ENCODE measurements around the gene NDUFS6.
"Not testable (repeated sequence)": the region's sequence is repeated elsewhere in the genome, so short reads cannot be mapped to it uniquely, and the experiment has no call there.

The NDUFS6 gene

GRCh38 chr5:1834022-1834551 is 32.9 kb downstream of the NDUFS6 start:
- no peak for DNase-seq (ENCODE audit: low read depth)

- no peak for DNase-seq (ENCODE audit: low read depth)
These were observed 33.7 kb downstream of the NDUFS6 start for GRCh38 chr5:1834721-1835429.

DNA sequence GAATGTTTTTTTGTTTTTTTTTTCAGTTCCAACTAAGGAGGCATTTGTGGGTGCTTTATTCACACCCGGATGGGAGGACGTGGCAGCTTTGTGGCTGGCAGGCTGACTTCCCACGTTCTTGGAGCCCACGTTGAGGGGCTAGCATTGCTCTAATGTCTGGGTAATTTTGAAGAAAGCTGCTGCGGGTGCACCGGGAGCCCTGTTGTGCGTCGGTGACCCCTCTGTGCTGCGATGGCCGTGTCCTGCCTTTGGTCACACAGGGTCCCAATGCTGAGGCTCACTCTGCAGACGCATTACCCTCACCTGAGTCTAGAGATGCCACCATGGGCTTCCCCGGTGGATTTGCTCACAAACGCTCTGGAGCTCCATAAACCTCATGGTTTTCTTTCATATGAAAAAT is 34.2 kb downstream of the NDUFS6 start:
- DNase-seq (ENCODE audit: low read depth) = no peak

DNA sequence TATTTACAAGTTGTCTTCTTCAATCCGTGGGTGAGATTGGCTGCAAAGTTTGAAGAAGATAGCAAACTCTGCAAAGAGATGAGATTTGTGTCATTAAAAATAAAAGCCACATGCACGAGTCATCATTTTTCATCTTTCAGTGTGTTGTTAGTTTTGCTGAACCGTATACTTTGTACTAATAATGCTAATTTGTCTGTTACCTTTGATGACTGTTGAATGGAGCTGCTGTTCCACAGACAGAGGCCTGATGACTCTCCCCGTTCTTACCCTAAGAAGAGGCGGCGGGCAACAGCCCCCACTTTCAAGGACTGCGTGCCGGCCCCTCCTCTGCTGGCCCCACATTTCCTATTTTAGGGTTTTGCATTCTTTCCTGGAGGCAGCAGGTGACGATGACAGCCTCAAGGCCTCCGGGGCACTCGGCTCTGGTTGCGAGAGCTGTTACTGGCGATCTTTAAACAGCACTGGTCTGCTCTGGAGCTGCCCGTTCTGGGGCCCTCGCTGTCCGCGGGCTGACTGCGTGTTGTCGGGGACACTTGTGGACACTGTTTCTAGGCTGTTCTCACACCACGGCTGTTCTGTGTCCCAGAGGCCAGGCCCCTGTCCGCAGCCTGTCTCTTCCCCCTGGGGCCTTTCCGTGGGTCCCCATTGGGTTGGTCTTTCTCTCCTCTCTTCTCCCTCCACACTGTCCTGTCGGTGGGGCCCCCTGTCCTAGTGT is 35.1 kb downstream of the NDUFS6 start:
- DNase-seq (ENCODE audit: low read depth) = no peak

DNA sequence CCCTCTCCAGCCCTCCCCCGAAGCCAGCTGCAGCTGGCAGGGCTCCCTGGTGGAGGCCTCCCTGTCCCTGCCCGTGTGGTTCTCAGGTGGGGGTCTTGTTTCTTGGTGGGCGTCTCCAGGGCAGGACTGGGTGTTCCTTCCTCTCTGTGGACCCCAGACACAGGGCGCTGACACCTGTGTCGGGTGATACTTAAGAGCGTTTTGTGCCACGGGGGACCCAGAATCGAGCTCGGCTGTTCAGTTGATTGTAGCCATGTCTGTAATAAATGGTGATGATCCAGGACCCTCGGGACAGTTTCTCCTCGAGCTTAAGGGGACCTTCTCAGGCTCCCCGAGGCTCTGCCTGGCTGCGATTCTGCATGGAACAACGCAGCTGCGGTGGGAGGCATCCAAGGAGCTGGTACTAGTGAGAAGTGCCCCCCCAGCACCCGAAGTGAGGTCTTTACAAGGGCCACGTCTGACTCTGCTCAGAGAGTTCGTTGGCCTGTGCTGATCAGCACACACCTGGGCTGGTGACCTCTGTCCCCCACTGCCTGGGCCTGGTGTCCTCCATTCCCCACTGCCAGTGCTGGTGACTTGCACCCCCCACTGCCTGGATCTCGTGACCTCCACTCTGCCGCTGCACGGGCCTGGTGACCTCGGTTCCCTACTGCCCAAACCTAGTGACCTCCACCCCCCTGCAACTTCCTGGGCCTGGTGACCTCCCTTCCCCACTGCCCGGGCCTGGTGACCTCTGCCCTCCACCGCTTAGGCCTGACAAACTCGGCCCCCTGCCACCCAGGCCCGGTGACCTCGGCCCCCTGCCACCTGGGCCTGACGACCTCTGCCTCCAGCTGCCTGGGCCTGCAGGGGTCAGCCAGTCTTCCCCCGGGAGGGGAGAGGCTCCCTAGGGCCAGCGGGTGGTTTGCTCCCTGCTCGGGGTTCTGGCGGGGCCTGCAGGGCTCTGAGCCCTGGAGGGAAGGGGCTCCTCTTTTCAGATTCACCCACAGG is 36.0 kb downstream of the NDUFS6 start:
- DNase-seq (ENCODE audit: low read depth) = no peak

DNA sequence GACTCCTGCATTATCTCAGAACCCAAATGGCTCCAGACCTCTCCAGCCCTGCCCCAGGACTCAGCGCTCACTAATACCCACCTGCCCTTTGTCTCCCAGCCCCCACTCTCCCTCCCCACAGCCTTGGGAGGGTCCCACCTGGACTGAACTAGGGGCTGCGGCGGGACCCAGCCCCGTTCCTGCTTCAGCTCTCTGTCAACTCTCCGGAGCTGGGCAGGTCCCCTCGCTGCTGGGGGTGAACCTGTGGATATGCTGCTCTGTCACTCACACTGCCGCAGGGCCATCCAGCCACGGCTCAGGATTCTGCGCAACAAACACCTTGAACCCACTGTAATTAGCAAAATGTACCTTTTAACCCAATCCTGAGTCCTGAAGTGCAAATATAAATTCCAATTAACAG is 36.8 kb downstream of the NDUFS6 start:
- no peak for DNase-seq (ENCODE audit: low read depth)

GRCh38 chr5:1840071-1840547 is 38.9 kb downstream of the NDUFS6 start:
- DNase-seq (ENCODE audit: low read depth) = no peak

DNA sequence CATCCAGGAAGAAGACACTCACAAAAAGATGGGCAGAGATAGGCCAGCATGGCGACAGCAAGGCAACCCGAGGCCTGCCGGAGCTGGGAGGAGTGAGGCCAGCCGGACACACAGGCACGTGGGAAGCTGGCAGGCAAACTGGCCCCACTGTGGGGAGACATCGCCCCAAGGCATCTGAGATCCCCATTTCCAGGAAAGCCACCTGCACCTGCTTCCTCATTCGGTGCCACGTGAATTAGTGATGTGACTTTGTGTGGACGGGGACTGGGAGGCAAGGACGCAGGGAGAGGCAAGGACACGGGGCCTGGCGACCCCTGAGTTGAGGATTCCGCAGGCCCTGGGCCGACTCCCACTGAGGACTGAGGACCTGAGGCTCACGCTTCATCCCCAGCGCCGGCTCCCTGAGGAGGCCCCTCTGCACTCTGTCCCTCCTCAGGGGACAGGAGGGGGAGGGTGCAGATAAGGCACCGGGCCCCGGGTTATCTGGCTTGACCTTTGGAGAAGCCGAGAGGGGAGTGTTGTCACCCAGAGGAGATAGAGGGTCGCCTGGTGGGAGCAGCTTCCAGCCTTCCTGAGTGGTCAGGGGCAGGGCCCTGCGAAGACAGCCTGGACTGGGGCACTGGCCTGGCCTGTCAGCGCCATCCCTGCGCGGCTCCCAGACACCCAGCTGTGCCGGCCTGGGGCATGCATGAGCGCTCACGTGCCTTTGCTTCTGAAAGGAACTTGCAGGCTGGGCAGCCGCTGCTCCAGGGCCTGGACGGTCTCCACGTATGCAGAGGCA is 39.7 kb downstream of the NDUFS6 start:
- no peak for DNase-seq (ENCODE audit: low read depth)

DNA sequence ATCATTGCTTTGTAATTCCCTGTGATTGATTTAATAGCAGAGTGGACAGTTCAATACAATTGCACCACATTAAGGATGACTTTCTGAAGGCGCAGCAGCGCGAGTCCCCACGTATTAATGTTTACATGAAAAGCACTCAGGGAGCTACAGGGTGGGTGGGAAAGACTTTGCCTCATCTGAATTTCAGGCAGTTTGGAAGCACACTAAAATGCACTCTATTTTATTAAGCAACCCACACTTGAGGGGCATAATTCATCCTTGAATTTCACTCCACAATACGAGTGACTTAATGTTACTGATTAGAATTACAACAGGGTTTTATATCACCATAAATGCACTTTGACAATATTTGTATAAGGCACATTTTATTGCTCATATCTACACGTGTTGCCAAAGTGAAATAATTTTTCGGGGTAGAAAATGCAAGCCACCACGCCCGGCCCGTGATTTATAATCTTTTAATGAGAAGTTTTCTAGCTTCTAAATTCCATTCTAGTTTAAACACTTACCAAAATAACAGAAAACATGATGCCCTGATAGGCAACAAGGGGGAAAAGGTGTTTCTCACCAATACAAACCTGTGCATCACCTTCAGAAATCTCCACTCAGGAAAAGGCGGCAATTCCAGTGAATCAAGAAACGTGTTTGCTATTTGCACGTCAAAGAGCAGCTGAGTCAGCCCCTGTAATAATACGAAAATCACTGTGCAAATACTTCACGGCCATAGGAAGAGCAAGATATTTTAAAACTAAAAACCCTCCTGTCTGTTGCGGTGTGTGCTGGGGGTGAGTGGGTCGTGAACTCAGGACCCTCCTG is 41.0 kb downstream of the NDUFS6 start:
- no peak for DNase-seq (ENCODE audit: low read depth)

GRCh38 chr5:1843761-1844160 is 42.6 kb downstream of the NDUFS6 start:
- DNase-seq (ENCODE audit: low read depth) = not testable (repeated sequence)

DNA sequence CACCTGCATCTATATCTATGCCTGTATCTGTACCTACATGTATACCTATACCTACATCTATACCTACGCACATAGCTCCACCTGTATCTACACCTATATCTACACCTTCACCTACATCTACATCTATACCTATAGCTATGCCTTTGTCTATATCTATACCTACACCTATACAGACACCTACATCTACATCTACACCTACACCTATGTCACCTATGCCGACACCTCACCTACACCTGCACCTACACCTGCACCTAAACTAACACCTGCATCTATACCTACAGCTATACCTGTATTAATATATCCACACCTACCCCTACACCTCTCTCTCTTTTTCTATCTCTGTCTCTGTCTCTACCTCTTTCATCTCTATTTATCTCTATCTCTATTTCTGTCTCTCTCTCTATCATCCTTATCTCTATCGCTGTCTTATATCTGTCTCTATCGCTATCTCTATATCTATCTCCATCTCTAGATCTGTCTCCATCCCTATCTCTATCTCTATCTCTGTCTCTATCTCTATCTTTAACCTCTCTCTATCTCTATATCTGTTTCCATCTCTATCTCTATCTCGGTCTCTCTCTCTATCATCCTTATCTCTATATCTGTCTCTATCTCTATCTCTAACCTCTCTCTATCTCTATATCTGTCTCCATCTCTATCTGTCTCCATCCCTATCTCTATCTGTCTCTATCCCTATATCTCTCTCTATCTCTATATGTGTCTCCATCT is 43.7 kb downstream of the NDUFS6 start:
- no peak for DNase-seq (ENCODE audit: low read depth)

DNA sequence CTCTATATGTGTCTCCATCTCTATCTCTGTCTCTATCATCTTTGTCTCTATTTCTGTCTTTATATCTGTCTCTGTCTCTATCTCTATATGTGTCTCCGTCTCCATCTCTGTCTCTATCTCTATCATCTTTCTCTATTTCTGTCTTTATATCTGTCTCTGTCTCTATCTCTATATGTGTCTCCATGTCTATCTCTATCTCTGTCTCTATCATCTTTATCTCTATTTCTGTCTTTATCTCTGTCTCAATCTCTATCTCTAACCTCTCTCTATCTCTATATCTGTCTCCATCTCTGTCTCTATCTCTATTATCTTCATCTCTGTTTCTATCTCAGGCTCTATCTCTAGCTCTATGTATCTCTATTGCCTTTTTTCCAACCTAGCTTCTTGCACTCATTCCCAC is 44.5 kb downstream of the NDUFS6 start:
- DNase-seq (ENCODE audit: low read depth) = no peak

DNA sequence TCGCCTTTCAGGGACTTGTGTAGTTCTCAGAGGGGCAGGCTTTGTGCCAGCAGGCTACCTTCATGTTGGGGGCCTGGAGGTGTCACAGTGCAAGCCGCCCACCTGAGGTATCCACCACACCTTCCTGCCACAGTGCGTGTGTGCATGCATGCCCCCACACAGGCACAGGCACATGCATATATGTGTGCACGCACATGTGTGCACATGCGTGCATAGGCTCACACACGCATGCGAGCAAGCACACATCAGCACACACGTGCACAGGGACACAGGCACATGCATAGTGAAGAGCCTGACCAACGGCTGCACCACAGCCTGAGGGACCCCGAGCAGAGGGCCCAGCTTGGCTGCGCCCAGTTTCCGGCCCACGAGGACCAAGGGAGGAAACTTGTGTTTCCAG is 45.4 kb downstream of the NDUFS6 start:
- DNase-seq (ENCODE audit: low read depth) = no peak

DNA sequence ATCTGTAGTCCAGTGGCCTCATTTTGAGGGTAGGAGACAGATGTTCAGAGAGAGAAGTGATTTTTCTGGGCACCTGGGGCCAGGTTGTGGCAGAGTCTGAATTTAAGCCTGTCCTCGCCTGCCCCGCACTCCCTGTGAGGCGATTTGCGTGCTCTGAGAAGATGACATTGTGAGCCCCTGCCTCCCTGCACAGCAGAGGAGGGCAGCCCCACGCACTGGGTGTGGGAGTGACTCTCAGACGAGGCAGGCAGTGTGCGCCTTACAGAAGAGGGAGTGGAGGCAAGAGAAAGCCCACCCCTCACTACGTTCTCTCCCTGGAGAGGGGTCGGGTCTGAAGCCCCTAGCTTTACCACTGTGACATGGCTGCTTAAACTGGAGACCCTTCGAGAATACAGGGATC is 45.8 kb downstream of the NDUFS6 start:
- no peak for DNase-seq (ENCODE audit: low read depth)

GRCh38 chr5:1847611-1848010 is 46.4 kb downstream of the NDUFS6 start:
- DNase-seq (ENCODE audit: low read depth) = no peak

- no peak for DNase-seq (ENCODE audit: low read depth)
These were observed 49.3 kb downstream of the NDUFS6 start for GRCh38 chr5:1850324-1851154.

- DNase-seq (ENCODE audit: low read depth) = no peak
These were observed 50.2 kb downstream of the NDUFS6 start for GRCh38 chr5:1851290-1851934.

DNA sequence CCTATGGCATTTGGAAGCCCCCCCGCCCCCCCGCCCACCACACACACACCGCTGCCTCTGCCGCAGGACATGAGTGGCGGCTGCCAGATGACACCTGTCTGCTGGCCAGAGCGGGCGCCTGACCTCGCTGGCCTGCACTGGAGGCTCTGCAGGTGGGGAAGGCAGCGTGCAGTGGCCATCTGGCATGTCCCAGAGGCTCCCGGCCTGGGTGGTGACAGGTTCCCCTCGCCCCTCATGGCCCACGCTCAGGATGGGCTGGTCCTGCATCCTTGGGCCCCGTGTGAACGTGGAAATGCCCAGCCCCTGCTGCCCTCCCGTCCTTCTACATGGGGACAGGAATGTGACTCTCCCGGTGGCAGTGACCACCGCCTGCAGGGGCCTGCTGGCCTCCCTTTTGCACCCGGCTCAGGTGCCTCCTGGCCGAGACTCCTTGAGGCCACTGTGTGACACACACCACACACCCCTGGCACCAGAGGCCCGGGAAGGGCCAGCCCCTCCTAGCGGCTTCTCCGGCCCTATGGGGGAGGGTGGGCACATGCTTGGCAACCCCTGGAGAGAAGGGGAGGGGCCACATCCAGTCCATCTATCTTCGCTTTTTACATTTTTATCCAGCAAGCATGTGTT is 51.2 kb downstream of the NDUFS6 start:
- DNase-seq (ENCODE audit: low read depth) = no peak

Measured in GM04504 (cell line).